H1 (cell line): ENCODE measurements around the gene SELENOO.

ENCODE experiments used
- CTCF ChIP-seq, 3 experiments: IDR thresholded peaks; 1 replicate in 2 of 3; 2 replicates in 1 of 3; pipeline versions ENCODE4 v1.5.1 to v1.6.1; 2011; ENCODE audit warnings: low read length in 3 of 3, mild to moderate bottlenecking in 3 of 3, inconsistent platforms in 2 of 3, low read depth in 1 of 3, moderate library complexity in 1 of 3; ENCODE audit not compliant: insufficient read depth in 1 of 3; ENCODE audit errors: control extremely low read depth in 1 of 3
- MAX ChIP-seq: IDR thresholded peaks from 2 replicates; pipeline ENCODE4 v1.6.1; 2012; ENCODE audit warnings: inconsistent platforms
- RNF2 ChIP-seq: fragments of 200-900, 300-1000 bp; sonication (generic); IDR thresholded peaks from 2 replicates; pipeline ENCODE4 v1.7.1; 2016; ENCODE audit warnings: borderline replicate concordance, low read depth, mild to moderate bottlenecking, antibody characterized with exemption, low read length; ENCODE audit not compliant: poor library complexity, severe bottlenecking; ENCODE audit errors: missing control alignments
- ZNF274 ChIP-seq: IDR thresholded peaks from 2 replicates; pipeline ENCODE4 v1.7.0; 2012; ENCODE audit warnings: low read length, borderline replicate concordance; ENCODE audit errors: extremely low read depth

DNA sequence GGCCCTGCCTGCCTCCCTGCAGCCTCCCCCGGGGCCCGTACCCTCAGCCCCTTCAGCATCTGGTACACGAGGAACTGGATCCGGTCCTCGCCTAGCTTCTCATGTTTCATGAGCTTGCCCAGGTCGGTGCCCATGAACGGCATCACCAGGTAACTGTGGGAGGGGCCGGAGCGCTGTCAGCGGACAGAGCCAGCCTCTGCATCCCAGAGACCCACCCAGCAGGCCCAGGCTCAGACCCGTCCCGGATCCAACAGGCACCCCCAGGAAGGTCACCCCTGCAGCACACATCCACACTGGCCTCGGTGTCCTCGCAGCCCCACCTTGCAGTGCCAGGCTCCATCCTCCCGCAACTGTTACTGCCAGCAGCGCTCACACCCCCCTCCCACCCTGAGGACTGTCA lies 56.2 kb downstream of the SELENOO start:
- TF ChIP-seq ZNF274 (no peak), CTCF (IDR thresholded peaks at IDR 0.05; ENCODE audit: control extremely low read depth in 1 of 3, insufficient read depth in 1 of 3, low read depth in 1 of 3, low read length in 3 of 3) (no peak), MAX (no peak), RNF2 (no peak)
